ACC112 (cell line): ENCODE data around the gene JAG1.

Experiments used
- H2AFZ ChIP-seq: fragments of 200-600 bp; sonication (generic); one replicate; pipeline ENCODE4 v1.6.0; 2017; ENCODE audit warnings: antibody characterized with exemption, low read length; ENCODE audit not compliant: unreplicated experiment
- H3K27ac ChIP-seq: fragments of 200-600 bp; sonication (generic); 2 replicates; pipeline ENCODE4 v1.5.1; 2014; ENCODE audit warnings: low read depth, mild to moderate bottlenecking, antibody characterized with exemption, low read length, moderate library complexity
- H3K27me3 ChIP-seq: fragments of 200-600 bp; sonication (generic); 2 replicates; pipeline ENCODE4 v1.6.1; 2014; ENCODE audit warnings: mild to moderate bottlenecking, antibody characterized with exemption, low read length, moderate library complexity, mixed read lengths; ENCODE audit not compliant: insufficient read depth
- H3K36me3 ChIP-seq: fragments of 200-600 bp; sonication (generic); 2 replicates; pipeline ENCODE4 v1.6.1; 2016; ENCODE audit warnings: mild to moderate bottlenecking, antibody characterized with exemption, low read length, moderate library complexity, mixed read lengths; ENCODE audit not compliant: insufficient read depth
- H3K4me1 ChIP-seq: fragments of 200-600 bp; sonication (generic); one replicate; pipeline ENCODE4 v1.6.1; 2016; ENCODE audit warnings: low read length, mixed read lengths; ENCODE audit not compliant: insufficient read depth, unreplicated experiment, control insufficient read depth
- H3K4me3 ChIP-seq: fragments of 200-600 bp; sonication (generic); 2 replicates; pipeline ENCODE4 v1.5.1; 2014; ENCODE audit warnings: mild to moderate bottlenecking, low read depth, low read length
- H3K79me2 ChIP-seq: fragments of 200-600 bp; sonication (generic); one replicate; pipeline ENCODE4 v1.6.0; 2016; ENCODE audit warnings: low read length; ENCODE audit not compliant: control insufficient read depth, unreplicated experiment, insufficient read depth

Gene JAG1

GRCh38 chr20:10711903-10712451, 38.2 kb upstream of the JAG1 start:
- Histone ChIP-seq H3K27me3 (no peaks in the 10 kb centered on the region), H2AFZ (no peak overlapping the region), H3K79me2 (no peaks in the 10 kb centered on the region), H3K4me1 (peaks cover 40% of the 10 kb centered on the region), H3K27ac (no peak overlapping the region), H3K4me3 (no peak overlapping the region), H3K36me3 (no peaks in the 10 kb centered on the region)

- no peak overlapping the region for H2AFZ ChIP-seq
- no peaks in the 10 kb centered on the region for H3K36me3 ChIP-seq
- H3K4me3 ChIP-seq = no peak overlapping the region
- H3K27ac ChIP-seq = no peak overlapping the region
- H3K79me2 ChIP-seq = no peaks in the 10 kb centered on the region
- H3K4me1 ChIP-seq = peaks cover 32% of the 10 kb centered on the region
- H3K27me3 ChIP-seq = no peaks in the 10 kb centered on the region
Observed at GRCh38 chr20:10710991-10711775, 37.4 kb upstream of the JAG1 start.

- Histone ChIP-seq H2AFZ (no peak overlapping the region), H3K36me3 (no peaks in the 10 kb centered on the region), H3K27me3 (no peaks in the 10 kb centered on the region), H3K79me2 (no peaks in the 10 kb centered on the region), H3K27ac (no peak overlapping the region), H3K4me1 (peaks cover 24% of the 10 kb centered on the region), H3K4me3 (no peak overlapping the region)
Observed at GRCh38 chr20:10709916-10710315, 36.1 kb upstream of the JAG1 start.

GRCh38 chr20:10708351-10709185, 34.8 kb upstream of the JAG1 start:
- Histone ChIP-seq H3K36me3 (no peaks in the 10 kb centered on the region), H3K27ac (peak overlapping the region; percentile 68), H3K27me3 (no peaks in the 10 kb centered on the region), H3K4me3 (no peak overlapping the region), H2AFZ (no peak overlapping the region), H3K4me1 (peaks cover 20% of the 10 kb centered on the region), H3K79me2 (no peaks in the 10 kb centered on the region)

- Histone ChIP-seq H3K27me3 (no peaks in the 10 kb centered on the region), H3K4me3 (no peak overlapping the region), H2AFZ (no peak overlapping the region), H3K79me2 (no peaks in the 10 kb centered on the region), H3K27ac (no peak overlapping the region), H3K36me3 (no peaks in the 10 kb centered on the region), H3K4me1 (peaks cover 20% of the 10 kb centered on the region)
Observed at GRCh38 chr20:10707791-10708190, 34.0 kb upstream of the JAG1 start.

- no peak overlapping the region for H3K4me3 ChIP-seq
- no peaks in the 10 kb centered on the region for H3K27me3 ChIP-seq
- H3K27ac ChIP-seq = no peak overlapping the region
- no peaks in the 10 kb centered on the region for H3K79me2 ChIP-seq
- H3K36me3 ChIP-seq = no peaks in the 10 kb centered on the region
- H2AFZ ChIP-seq = no peak overlapping the region
- H3K4me1 ChIP-seq = peaks cover 20% of the 10 kb centered on the region
Observed at GRCh38 chr20:10707068-10707467, 33.3 kb upstream of the JAG1 start.

GRCh38 chr20:10706460-10706811, 32.6 kb upstream of the JAG1 start:
- no peak overlapping the region for H2AFZ ChIP-seq
- H3K27ac ChIP-seq = no peak overlapping the region

GRCh38 chr20:10705801-10706459, 32.1 kb upstream of the JAG1 start:
- Histone ChIP-seq H3K27me3 (no peaks in the 10 kb centered on the region), H3K79me2 (no peaks in the 10 kb centered on the region), H3K36me3 (no peaks in the 10 kb centered on the region), H3K4me1 (peaks cover 20% of the 10 kb centered on the region), H3K4me3 (no peak overlapping the region), H3K27ac (no peak overlapping the region), H2AFZ (no peak overlapping the region)

More at GRCh38 chr20:10706460-10706811, 32.6 kb upstream of the JAG1 start:
- peaks cover 20% of the 10 kb centered on the region for H3K4me1 ChIP-seq
- H3K36me3 ChIP-seq = no peaks in the 10 kb centered on the region
- no peak overlapping the region for H3K4me3 ChIP-seq
- no peaks in the 10 kb centered on the region for H3K79me2 ChIP-seq
- no peaks in the 10 kb centered on the region for H3K27me3 ChIP-seq

- H3K36me3 ChIP-seq = no peaks in the 10 kb centered on the region
- H3K4me3 ChIP-seq = no peak overlapping the region
- no peaks in the 10 kb centered on the region for H3K79me2 ChIP-seq
- H3K27ac ChIP-seq = no peak overlapping the region
- H3K27me3 ChIP-seq = no peaks in the 10 kb centered on the region
- no peak overlapping the region for H2AFZ ChIP-seq
- H3K4me1 ChIP-seq = no peaks in the 10 kb centered on the region
Observed at GRCh38 chr20:10701607-10702006, 27.8 kb upstream of the JAG1 start.

GRCh38 chr20:10699941-10700340, 26.1 kb upstream of the JAG1 start:
- Histone ChIP-seq H3K79me2 (no peaks in the 10 kb centered on the region), H3K4me3 (no peak overlapping the region), H3K4me1 (no peaks in the 10 kb centered on the region), H3K27ac (no peak overlapping the region), H2AFZ (no peak overlapping the region), H3K27me3 (no peaks in the 10 kb centered on the region), H3K36me3 (no peaks in the 10 kb centered on the region)
